H9 (cell line): Measurements from ENCODE around the gene METRN. TPM values are rescaled to one million over a fixed set of nuclear protein-coding genes. Genes with fewer than 3 reads are reported as not detected.

Source experiments
- DNase-seq: peaks from one replicate; pipeline ENCODE4 v3.0.0-alpha.2; 2017
- H2AFZ ChIP-seq: one replicate; pipeline ENCODE4 v1.6.1; 2013; ENCODE audit warnings: mild to moderate bottlenecking, low read length, control low read depth, moderate library complexity
- H2AK5ac ChIP-seq: 2 replicates; pipeline ENCODE4 v1.6.1; 2013; ENCODE audit warnings: low read length, control low read depth, mixed read lengths; ENCODE audit not compliant: insufficient read length
- H2BK120ac ChIP-seq: one replicate; pipeline ENCODE4 v1.6.1; 2013; ENCODE audit warnings: low read depth, mild to moderate bottlenecking, low read length, control low read depth, inconsistent platforms; ENCODE audit not compliant: poor library complexity, severe bottlenecking
- H2BK12ac ChIP-seq: 2 replicates; pipeline ENCODE4 v1.6.1; 2013; ENCODE audit warnings: low read length, control low read depth, mixed read lengths, low read depth; ENCODE audit not compliant: insufficient read length
- H2BK15ac ChIP-seq: 2 replicates; pipeline ENCODE4 v1.6.1; 2013; ENCODE audit warnings: low read depth, low read length, control low read depth
- H2BK20ac ChIP-seq: one replicate; pipeline ENCODE4 v1.6.1; 2013; ENCODE audit warnings: low read depth, mild to moderate bottlenecking, low read length, control low read depth, inconsistent platforms; ENCODE audit not compliant: poor library complexity, severe bottlenecking
- H2BK5ac ChIP-seq: 2 replicates; pipeline ENCODE4 v1.6.1; 2013; ENCODE audit warnings: low read length, control low read depth, mixed read lengths; ENCODE audit not compliant: insufficient read length
- H3K14ac ChIP-seq: 2 replicates; pipeline ENCODE4 v1.6.1; 2013; ENCODE audit warnings: low read length, control low read depth; ENCODE audit not compliant: insufficient read depth
- H3K18ac ChIP-seq: 2 replicates; pipeline ENCODE4 v1.6.1; 2013; ENCODE audit warnings: low read depth, mild to moderate bottlenecking, mixed read lengths, low read length, control low read depth; ENCODE audit not compliant: insufficient read length
- H3K23ac ChIP-seq: 2 replicates; pipeline ENCODE4 v1.6.1; 2013; ENCODE audit warnings: low read length, control low read depth, mixed read lengths, low read depth; ENCODE audit not compliant: insufficient read length
- H3K23me2 ChIP-seq: 2 replicates; pipeline ENCODE4 v1.6.1; 2013; ENCODE audit warnings: low read depth, mild to moderate bottlenecking, mixed read lengths, low read length, control low read depth; ENCODE audit not compliant: insufficient read length, poor library complexity, severe bottlenecking
- H3K27ac ChIP-seq: 2 replicates; pipeline ENCODE4 v1.5.1; 2013; ENCODE audit warnings: low read length, control low read depth, mixed read lengths, low read depth; ENCODE audit not compliant: insufficient read length
- H3K27me3 ChIP-seq: 2 replicates; pipeline ENCODE4 v1.6.1; 2013; ENCODE audit warnings: low read length, control low read depth, inconsistent platforms; ENCODE audit not compliant: insufficient read depth
- H3K4ac ChIP-seq: 2 replicates; pipeline ENCODE4 v1.6.1; 2013; ENCODE audit warnings: low read depth, mild to moderate bottlenecking, control low read depth, inconsistent platforms, low read length, moderate library complexity
- H3K4me1 ChIP-seq: 2 replicates; pipeline ENCODE4 v1.6.1; 2013; ENCODE audit warnings: low read length, control low read depth, inconsistent platforms; ENCODE audit not compliant: insufficient read depth
- H3K4me2 ChIP-seq: 2 replicates; pipeline ENCODE4 v1.6.1; 2013; ENCODE audit warnings: low read length, control low read depth, mixed read lengths; ENCODE audit not compliant: insufficient read length, insufficient read depth
- H3K56ac ChIP-seq: 2 replicates; pipeline ENCODE4 v1.6.1; 2013; ENCODE audit warnings: low read depth, mild to moderate bottlenecking, mixed read lengths, low read length, control low read depth; ENCODE audit not compliant: insufficient read length
- H3K79me1 ChIP-seq: 2 replicates; pipeline ENCODE4 v1.6.1; 2013; ENCODE audit warnings: low read depth, mild to moderate bottlenecking, moderate library complexity, low read length, control low read depth, inconsistent platforms; ENCODE audit not compliant: insufficient read depth, poor library complexity, severe bottlenecking
- H3K79me2 ChIP-seq: 2 replicates; pipeline ENCODE4 v1.6.1; 2013; ENCODE audit warnings: low read length, control low read depth, inconsistent platforms; ENCODE audit not compliant: insufficient read depth
- H3K9ac ChIP-seq: 2 replicates; pipeline ENCODE4 v1.6.1; 2013; ENCODE audit warnings: low read length, control low read depth, mixed read lengths; ENCODE audit not compliant: insufficient read length; ENCODE audit errors: extremely low read depth
- H3K9me3 ChIP-seq: one replicate; pipeline ENCODE4 v1.6.1; 2013; ENCODE audit warnings: low read depth, low read length, inconsistent platforms; ENCODE audit not compliant: control insufficient read depth
- H3T11ph ChIP-seq: one replicate; pipeline ENCODE4 v1.6.1; 2013; ENCODE audit warnings: mild to moderate bottlenecking, low read length, control low read depth, inconsistent platforms
- H4K20me1 ChIP-seq: one replicate; pipeline ENCODE4 v1.6.1; 2013; ENCODE audit not compliant: control insufficient read depth, insufficient read length, insufficient read depth
- H4K5ac ChIP-seq: 2 replicates; pipeline ENCODE4 v1.6.1; 2013; ENCODE audit warnings: low read depth, mild to moderate bottlenecking, mixed read lengths, low read length, control low read depth; ENCODE audit not compliant: insufficient read length
- H4K8ac ChIP-seq: replicated peaks from 2 replicates; pipeline ENCODE4 v1.6.1; 2013; ENCODE audit warnings: low read length, control low read depth, mixed read lengths, low read depth; ENCODE audit not compliant: insufficient read length
- H4K91ac ChIP-seq: 2 replicates; pipeline ENCODE4 v1.6.1; 2013; ENCODE audit warnings: low read depth, mild to moderate bottlenecking, moderate library complexity, mixed read lengths, low read length, control low read depth; ENCODE audit not compliant: insufficient read length
- H3K27ac Mint-ChIP-seq, 3 experiments: 2 replicates in 2 of 3; 3 replicates in 1 of 3; pipeline ENCODE4 v1.8.0; 2020 to 2021; ENCODE audit warnings: mixed read lengths in 3 of 3, mild to moderate bottlenecking in 1 of 3, moderate library complexity in 1 of 3
- H3K27me3 Mint-ChIP-seq: 2 replicates; pipeline ENCODE4 v1.8.0; 2021; ENCODE audit warnings: low read depth, mild to moderate bottlenecking, moderate library complexity, mixed read lengths
- H3K36me3 Mint-ChIP-seq, 3 experiments: 2 replicates in 2 of 3; 3 replicates in 1 of 3; pipeline ENCODE4 v1.8.0; 2020 to 2021; ENCODE audit warnings: low read depth in 3 of 3, mixed read lengths in 3 of 3; ENCODE audit not compliant: insufficient read depth in 1 of 3
- H3K4me1 Mint-ChIP-seq, 2 experiments: 2 replicates each; pipeline ENCODE4 v1.8.0; 2020; ENCODE audit warnings: mixed read lengths in 2 of 2
- H3K4me3 Mint-ChIP-seq, 2 experiments: 2 replicates in 1 of 2; 3 replicates in 1 of 2; pipeline ENCODE4 v1.8.0; 2020 to 2021; ENCODE audit warnings: mild to moderate bottlenecking in 2 of 2, mixed read lengths in 2 of 2, moderate library complexity in 1 of 2
- H3K9me3 Mint-ChIP-seq, 2 experiments: 2 replicates in 1 of 2; 3 replicates in 1 of 2; pipeline ENCODE4 v1.8.0; 2020; ENCODE audit warnings: mild to moderate bottlenecking in 2 of 2, mixed read lengths in 2 of 2, moderate library complexity in 1 of 2
- WGBS: extraction: QIAGEN DNeasy Blood & Tissue Kit; methylation state at CpG from one replicate; pipeline ENCODE4 v1.1.7; 2013; ENCODE audit warnings: missing lambda C conversion rate, low lambda C conversion rate, mixed read lengths; ENCODE audit not compliant: insufficient read length; ENCODE audit errors: extremely low coverage; 5-methylcytosine and 5-hydroxymethylcytosine counted together
- total RNA-seq: library from RNA; stranded (reverse); gene quantifications from 2 replicates; pipeline ENCODE4 v1.2.1, GENCODE V29; 2021
- TF ChIP-seq, protein P1 (sequence below): fragments of 200-600 bp; sonication (generic); conservative IDR thresholded peaks from 3 replicates; pipeline ENCODE4 v1.8.0; 2021; ENCODE audit warnings: antibody characterized with exemption, mild to moderate bottlenecking

METRN gene
- total RNA-seq, 1 experiment from 2014 or later: 26.2 TPM

DNA sequence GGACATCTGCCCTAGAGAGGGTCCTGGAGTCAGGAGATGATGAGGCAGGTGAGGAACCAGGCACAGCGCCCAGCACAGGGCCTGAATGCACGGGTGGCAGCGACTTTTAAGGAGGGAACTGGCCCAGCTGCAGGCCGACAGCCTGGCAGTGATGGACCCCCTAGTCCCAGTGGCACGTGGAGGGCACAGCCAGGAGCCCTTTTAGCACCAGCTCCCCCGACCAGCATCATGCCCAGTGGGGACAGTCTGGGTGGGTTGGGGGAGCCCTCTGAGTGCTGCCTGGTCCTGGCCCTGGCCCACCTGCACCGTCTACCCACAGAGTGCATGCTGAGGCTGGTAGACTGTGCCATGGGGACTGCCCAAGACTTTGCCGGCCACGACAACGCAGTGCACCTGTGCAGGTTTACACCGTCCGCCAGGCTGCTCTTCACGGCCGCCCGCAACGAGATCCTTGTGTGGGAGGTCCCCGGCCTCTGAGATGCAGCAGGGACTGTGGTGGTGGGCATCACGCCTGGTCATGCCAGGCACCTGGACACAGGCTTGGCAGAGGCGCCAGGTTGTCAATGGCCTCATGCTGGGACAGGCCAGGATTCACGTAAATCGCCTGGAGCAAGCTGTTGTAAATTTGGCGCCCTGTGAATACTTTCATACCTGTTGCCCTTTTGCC, 47.7 kb upstream of the METRN start:
- Histone ChIP-seq H3K4ac (no peak overlapping the region), H3K27ac (no peak overlapping the region), H2AFZ (no peak overlapping the region), H3K23ac (no peak overlapping the region), H2BK5ac (no peak overlapping the region), H3K4me1 (no peaks in the 10 kb centered on the region), H4K5ac (no peak overlapping the region), H3K4me2 (no peak overlapping the region), H2BK12ac (no peak overlapping the region), H3K18ac (no peak overlapping the region), H2BK20ac (no peak overlapping the region), H3K9me3 (no peaks in the 10 kb centered on the region), H3K79me1 (no peaks in the 10 kb centered on the region), H3K79me2 (no peaks in the 10 kb centered on the region; the same call in 1 of the 2 replicates), H3T11ph (no peak overlapping the region), H3K9ac (no peak overlapping the region), H2AK5ac (no peak overlapping the region), H3K14ac (no peak overlapping the region), H4K91ac (no peak overlapping the region), H4K20me1 (no peaks in the 10 kb centered on the region), H2BK15ac (no peak overlapping the region), H3K23me2 (no peaks in the 10 kb centered on the region), H3K56ac (no peak overlapping the region), H2BK120ac (no peak overlapping the region), H3K27me3 (no peaks in the 10 kb centered on the region), H4K8ac (no peak overlapping the region)
- no peak for DNase-seq
- H3K4me3 Mint-ChIP-seq: peak overlapping the region; percentile 77 to 82
- TF ChIP-seq, protein P1, sequence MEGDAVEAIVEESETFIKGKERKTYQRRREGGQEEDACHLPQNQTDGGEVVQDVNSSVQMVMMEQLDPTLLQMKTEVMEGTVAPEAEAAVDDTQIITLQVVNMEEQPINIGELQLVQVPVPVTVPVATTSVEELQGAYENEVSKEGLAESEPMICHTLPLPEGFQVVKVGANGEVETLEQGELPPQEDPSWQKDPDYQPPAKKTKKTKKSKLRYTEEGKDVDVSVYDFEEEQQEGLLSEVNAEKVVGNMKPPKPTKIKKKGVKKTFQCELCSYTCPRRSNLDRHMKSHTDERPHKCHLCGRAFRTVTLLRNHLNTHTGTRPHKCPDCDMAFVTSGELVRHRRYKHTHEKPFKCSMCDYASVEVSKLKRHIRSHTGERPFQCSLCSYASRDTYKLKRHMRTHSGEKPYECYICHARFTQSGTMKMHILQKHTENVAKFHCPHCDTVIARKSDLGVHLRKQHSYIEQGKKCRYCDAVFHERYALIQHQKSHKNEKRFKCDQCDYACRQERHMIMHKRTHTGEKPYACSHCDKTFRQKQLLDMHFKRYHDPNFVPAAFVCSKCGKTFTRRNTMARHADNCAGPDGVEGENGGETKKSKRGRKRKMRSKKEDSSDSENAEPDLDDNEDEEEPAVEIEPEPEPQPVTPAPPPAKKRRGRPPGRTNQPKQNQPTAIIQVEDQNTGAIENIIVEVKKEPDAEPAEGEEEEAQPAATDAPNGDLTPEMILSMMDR: no peak
- peaks cover 2% of the 10 kb centered on the region in 2 experiments; a peak in 3 of 4 replicates for H3K4me1 Mint-ChIP-seq
- no peaks in the 10 kb centered on the region for H3K9me3 Mint-ChIP-seq
- peaks cover 8 to 28% (median 27%) of the 10 kb centered on the region in 3 experiments; a peak in 6 of 7 replicates for H3K36me3 Mint-ChIP-seq
- no peaks in the 10 kb centered on the region for H3K27me3 Mint-ChIP-seq
- no CpG with 5 or more reads among the region's 22 CpGs for WGBS
- H3K27ac Mint-ChIP-seq: peak overlapping the region in 1 of 3 experiments; percentile 72; a peak in 3 of 7 replicates
